Keratinocyte (primary cell): ENCODE measurements around the gene ERBIN. TPM values are rescaled to one million over a fixed set of nuclear protein-coding genes. Genes with fewer than 3 reads are reported as not detected.

Source experiments
- DNase-seq: peaks from one replicate; pipeline ENCODE4 v3.0.0-alpha.2; 2011; ENCODE audit warnings: low read depth, missing footprints, low spot score
- FAIRE-seq: peaks from 2 replicates; lab custom pipeline; 2011; peaks lifted over from hg19 to GRCh38; lab: Jason Lieb, UNC
- H2AFZ ChIP-seq: 2 replicates; pipeline ENCODE4 v1.6.0; 2012; ENCODE audit warnings: low read length, control low read depth, inconsistent platforms; ENCODE audit not compliant: control insufficient read depth
- H3K27ac ChIP-seq: 2 replicates; pipeline ENCODE4 v1.5.1; 2011; ENCODE audit warnings: low read length; ENCODE audit not compliant: control insufficient read depth, insufficient read depth
- H3K27me3 ChIP-seq: 3 replicates; pipeline ENCODE4 v1.6.0; 2011; ENCODE audit warnings: low read length; ENCODE audit not compliant: control insufficient read depth, insufficient read depth; ENCODE audit errors: extremely low read depth
- H3K36me3 ChIP-seq, 2 experiments: 2 replicates in 1 of 2; 3 replicates in 1 of 2; pipeline ENCODE4 v1.5.1; 2011; ENCODE audit warnings: low read length in 2 of 2, mild to moderate bottlenecking in 1 of 2; ENCODE audit not compliant: control insufficient read depth in 2 of 2, insufficient read depth in 2 of 2; ENCODE audit errors: extremely low read depth in 1 of 2
- H3K4me1 ChIP-seq: 3 replicates; pipeline ENCODE4 v1.5.1; 2011; ENCODE audit warnings: low read length; ENCODE audit not compliant: control insufficient read depth, insufficient read depth; ENCODE audit errors: extremely low read depth
- H3K4me2 ChIP-seq: 3 replicates; pipeline ENCODE4 v1.6.0; 2011; ENCODE audit warnings: low read depth, low read length; ENCODE audit not compliant: control insufficient read depth, insufficient read depth; ENCODE audit errors: extremely low read depth
- H3K4me3 ChIP-seq, 3 experiments: fragments of 200-600 bp in 1 of 3; sonication (generic) in 1 of 3; 2 replicates in 2 of 3; 3 replicates in 1 of 3; pipeline ENCODE4 v1.5.1; 2011 to 2016; ENCODE audit warnings: low read length in 3 of 3, mild to moderate bottlenecking in 3 of 3, control low read depth in 2 of 3, inconsistent platforms in 1 of 3, low read depth in 1 of 3, mixed read lengths in 1 of 3, mixed run types in 1 of 3, moderate library complexity in 1 of 3; ENCODE audit not compliant: control insufficient read depth in 2 of 3, insufficient read depth in 2 of 3; ENCODE audit errors: extremely low read depth in 1 of 3
- H3K79me2 ChIP-seq: 2 replicates; pipeline ENCODE4 v1.6.0; 2012; ENCODE audit warnings: low read length; ENCODE audit not compliant: control insufficient read depth, insufficient read depth
- H3K9ac ChIP-seq: 3 replicates; pipeline ENCODE4 v1.6.0; 2011; ENCODE audit warnings: low read length; ENCODE audit not compliant: control insufficient read depth, insufficient read depth; ENCODE audit errors: extremely low read depth
- H3K9me1 ChIP-seq: 3 replicates; pipeline ENCODE4 v1.6.0; 2011; ENCODE audit warnings: low read length; ENCODE audit not compliant: control insufficient read depth, insufficient read depth; ENCODE audit errors: extremely low read depth
- H3K9me3 ChIP-seq: 2 replicates; pipeline ENCODE4 v1.5.1; 2012; ENCODE audit warnings: low read depth, low read length; ENCODE audit not compliant: control insufficient read depth
- H4K20me1 ChIP-seq: 3 replicates; pipeline ENCODE4 v1.6.0; 2011; ENCODE audit warnings: low read length; ENCODE audit not compliant: control insufficient read depth, insufficient read depth; ENCODE audit errors: extremely low read depth
- EZH2 ChIP-seq: IDR thresholded peaks from one replicate; pipeline ENCODE4 v1.6.1; 2012; ENCODE audit warnings: inconsistent platforms, mild to moderate bottlenecking, low read length, moderate library complexity
- dilution Hi-C: fragments of 300-500 bp; cut with MboI; formaldehyde crosslinking; loops from one replicate; pipeline ENCODE4 v1.7.0; 2020; ENCODE audit warnings: low sequenced_read_pairs; ENCODE audit not compliant: extremely low pct_ligation_motif_present
- polyA plus RNA-seq, 5 experiments: library from polyadenylated mRNA; depleted of rRNA in 3 of 5; stranded (reverse) in 3 of 5; stranded (forward) in 1 of 5; unstranded in 1 of 5; fragments of >200 nt; gene quantifications; 1 replicate in 1 of 5; 2 replicates in 3 of 5; 3 replicates in 1 of 5; pipeline versions ENCODE4 v1.2.1 to v1.2.3, GENCODE V29; 2011 to 2012; ENCODE audit warnings: missing spikeins in 2 of 5, low read depth in 1 of 5, low replicate concordance in 1 of 5
- TF ChIP-seq, protein P1 (sequence below), 3 experiments: IDR thresholded peaks in 1 of 3; conservative IDR thresholded peaks in 1 of 3; optimal IDR thresholded peaks in 1 of 3; 2 replicates in 2 of 3; 3 replicates in 1 of 3; pipeline versions ENCODE3 to v1.5.1; 2011; ENCODE audit warnings: low read length in 3 of 3, mild to moderate bottlenecking in 3 of 3, moderate library complexity in 2 of 3, control low read depth in 1 of 3, inconsistent platforms in 1 of 3; ENCODE audit not compliant: insufficient read depth in 2 of 3; ENCODE audit errors: extremely low read depth in 1 of 3

ERBIN gene
- polyA plus RNA-seq, 1 donor (not counting 4 experiments of a cell fraction or from before 2014, with no cell fraction given), result 30.6 TPM

DNA sequence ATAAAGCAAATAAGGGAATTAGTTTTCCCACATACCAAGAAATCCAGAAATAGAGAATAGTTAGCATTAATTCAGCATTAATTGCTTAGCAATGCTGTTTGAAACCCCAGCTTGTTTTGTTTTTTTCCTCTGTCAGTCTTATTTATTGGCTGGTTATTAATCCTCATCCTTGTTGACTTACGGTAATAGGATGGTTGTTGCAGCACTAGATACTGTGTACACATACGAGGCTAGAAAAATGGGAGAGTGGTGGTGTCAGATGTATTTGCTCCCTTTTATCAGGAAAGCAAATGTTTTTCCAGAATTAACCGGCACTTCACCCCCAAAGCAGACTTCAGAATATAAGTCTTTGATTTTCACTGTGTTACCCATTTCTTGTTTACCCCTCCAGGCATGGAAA is 60.4 kb downstream of the ERBIN start:
- dilution Hi-C loops, result no loop called here
- Histone ChIP-seq H3K9me1 (no peaks in the 10 kb centered on the region), H4K20me1 (peaks cover 10% of the 10 kb centered on the region), H3K36me3 (peaks cover 0 to 3% of the 10 kb centered on the region in 2 experiments), H2AFZ (no peak overlapping the region), H3K4me3 (no peak overlapping the region), H3K9ac (no peak overlapping the region), H3K9me3 (no peaks in the 10 kb centered on the region), H3K27ac (no peak overlapping the region), H3K4me2 (no peak overlapping the region), H3K27me3 (no peaks in the 10 kb centered on the region), H3K79me2 (peaks cover 71% of the 10 kb centered on the region), H3K4me1 (peaks cover 7% of the 10 kb centered on the region)
- DNase-seq (no peak), FAIRE-seq (no peak)
- TF ChIP-seq, protein P1, sequence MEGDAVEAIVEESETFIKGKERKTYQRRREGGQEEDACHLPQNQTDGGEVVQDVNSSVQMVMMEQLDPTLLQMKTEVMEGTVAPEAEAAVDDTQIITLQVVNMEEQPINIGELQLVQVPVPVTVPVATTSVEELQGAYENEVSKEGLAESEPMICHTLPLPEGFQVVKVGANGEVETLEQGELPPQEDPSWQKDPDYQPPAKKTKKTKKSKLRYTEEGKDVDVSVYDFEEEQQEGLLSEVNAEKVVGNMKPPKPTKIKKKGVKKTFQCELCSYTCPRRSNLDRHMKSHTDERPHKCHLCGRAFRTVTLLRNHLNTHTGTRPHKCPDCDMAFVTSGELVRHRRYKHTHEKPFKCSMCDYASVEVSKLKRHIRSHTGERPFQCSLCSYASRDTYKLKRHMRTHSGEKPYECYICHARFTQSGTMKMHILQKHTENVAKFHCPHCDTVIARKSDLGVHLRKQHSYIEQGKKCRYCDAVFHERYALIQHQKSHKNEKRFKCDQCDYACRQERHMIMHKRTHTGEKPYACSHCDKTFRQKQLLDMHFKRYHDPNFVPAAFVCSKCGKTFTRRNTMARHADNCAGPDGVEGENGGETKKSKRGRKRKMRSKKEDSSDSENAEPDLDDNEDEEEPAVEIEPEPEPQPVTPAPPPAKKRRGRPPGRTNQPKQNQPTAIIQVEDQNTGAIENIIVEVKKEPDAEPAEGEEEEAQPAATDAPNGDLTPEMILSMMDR (optimal IDR thresholded peaks at IDR 0.05 in 1 of 3, IDR thresholded peaks at IDR 0.05 in 1 of 3, conservative IDR thresholded peaks at IDR 0.05 in 1 of 3; ENCODE audit: extremely low read depth in 1 of 3, insufficient read depth in 2 of 3, low read length in 3 of 3), result no peak
- no peak for TF ChIP-seq EZH2

DNA sequence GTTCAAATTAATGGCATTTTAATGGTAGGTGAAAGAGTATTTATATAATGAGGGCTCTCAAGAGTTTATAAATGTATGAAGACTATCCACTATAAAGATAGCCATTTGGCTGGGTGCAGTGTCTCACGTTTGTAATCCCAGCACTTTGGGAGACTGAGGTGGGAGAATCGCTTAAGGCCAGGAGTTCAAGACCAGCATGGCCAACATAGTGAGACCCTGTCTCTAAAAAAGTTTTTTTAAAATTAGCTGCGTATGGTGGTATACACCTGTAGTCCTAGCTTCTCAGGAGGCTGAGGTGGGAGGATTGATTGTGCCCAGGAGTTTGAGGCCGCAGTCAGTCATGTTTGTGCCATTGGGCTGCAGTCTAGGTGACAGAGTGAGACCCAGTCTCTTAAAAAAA is 61.6 kb downstream of the ERBIN start:
- peaks cover 60% of the 10 kb centered on the region for H3K79me2 ChIP-seq
- no peaks in the 10 kb centered on the region for H3K27me3 ChIP-seq
- no peak overlapping the region for H3K4me2 ChIP-seq
- no peaks in the 10 kb centered on the region for H3K9me1 ChIP-seq
- H2AFZ ChIP-seq, result no peak overlapping the region
- H3K9me3 ChIP-seq, result no peaks in the 10 kb centered on the region
- FAIRE-seq (no peak), DNase-seq (no peak)
- dilution Hi-C loops, result no loop called here
- no peak overlapping the region for H3K4me3 ChIP-seq
- no peak overlapping the region for H3K9ac ChIP-seq
- H4K20me1 ChIP-seq, result peaks cover 10% of the 10 kb centered on the region
- H3K27ac ChIP-seq, result no peak overlapping the region
- H3K36me3 ChIP-seq, result peaks cover 0 to 3% of the 10 kb centered on the region in 2 experiments
- peaks cover 5% of the 10 kb centered on the region for H3K4me1 ChIP-seq
- TF ChIP-seq, protein P1 (optimal IDR thresholded peaks at IDR 0.05 in 1 of 3, IDR thresholded peaks at IDR 0.05 in 1 of 3, conservative IDR thresholded peaks at IDR 0.05 in 1 of 3; ENCODE audit: extremely low read depth in 1 of 3, insufficient read depth in 2 of 3, low read length in 3 of 3), result no peak
- no peak for TF ChIP-seq EZH2
